Middle frontal gyrus (tissue), 1 donor: ENCODE data around the gene RPP30.

Experiments used
- DNase-seq: peaks from one replicate; pipeline ENCODE4 v3.0.0-alpha.2; 2015; ENCODE audit warnings: low spot score; ENCODE audit errors: extremely low spot score

RPP30 gene

DNA sequence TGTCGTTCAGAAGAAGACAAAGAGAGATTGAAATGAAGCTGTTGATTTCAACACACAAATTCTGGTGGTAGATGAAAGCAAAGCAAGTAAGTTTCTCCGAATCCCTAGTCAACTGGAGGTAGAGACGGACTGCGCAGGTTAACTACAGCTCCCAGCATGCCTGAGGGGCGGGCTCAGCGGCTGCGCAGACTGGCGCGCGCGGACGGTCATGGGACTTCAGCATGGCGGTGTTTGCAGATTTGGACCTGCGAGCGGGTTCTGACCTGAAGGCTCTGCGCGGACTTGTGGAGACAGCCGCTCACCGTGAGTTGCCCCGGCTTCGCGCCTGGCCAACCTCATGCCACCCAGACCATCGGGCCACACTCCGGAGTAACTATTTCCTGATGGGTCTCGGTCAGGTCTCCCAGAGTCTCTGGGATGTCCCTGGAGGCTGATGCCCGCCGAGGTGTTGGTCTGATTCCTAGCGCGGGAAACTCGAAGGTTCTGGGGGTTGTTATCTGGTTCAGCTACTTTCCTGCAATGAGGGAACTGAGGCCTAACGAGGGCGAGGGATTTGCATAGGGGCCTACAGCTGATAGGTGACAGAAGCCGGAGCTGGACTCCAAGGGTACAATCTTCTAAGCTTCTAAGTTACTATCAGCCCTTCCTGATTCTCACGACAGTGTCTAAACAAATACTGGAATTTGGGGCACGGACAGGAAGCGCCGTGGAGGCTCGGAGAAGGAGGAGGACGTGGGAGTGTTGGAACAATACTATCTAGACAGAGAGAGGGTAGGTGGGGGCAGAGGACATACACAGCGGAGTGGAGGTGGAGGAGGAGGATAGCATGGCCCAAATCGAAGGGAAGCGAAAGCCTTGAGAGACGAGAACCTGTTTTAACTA is at the start of gene RPP30:
RPP30 (plus strand) TSS at position 209 of the 882 bp plus-strand sequence; CDS start at position 222, 13 bp downstream.
- DNase-seq: peak; percentile 71

DNA sequence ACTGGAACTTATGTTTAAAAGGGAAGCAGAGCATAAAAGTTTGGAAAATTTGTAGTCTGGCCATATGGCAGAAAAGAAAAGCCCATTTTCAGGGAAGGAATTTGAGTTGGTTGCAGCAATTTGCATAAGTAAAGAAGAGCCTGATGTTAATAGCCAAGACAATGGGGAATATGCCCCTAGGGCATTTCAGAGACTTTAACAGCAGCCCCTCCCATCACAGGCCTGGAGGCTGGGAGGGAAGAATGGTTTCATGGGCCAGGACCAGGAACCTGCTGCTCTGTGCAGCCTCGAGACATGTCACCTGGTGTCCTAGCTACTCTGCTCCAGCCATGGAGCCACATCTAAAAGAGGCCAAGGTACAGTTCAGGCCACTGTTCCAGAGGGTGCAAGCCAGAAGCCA is 49.3 kb upstream of the RPP30 start:
- no peak for DNase-seq

DNA sequence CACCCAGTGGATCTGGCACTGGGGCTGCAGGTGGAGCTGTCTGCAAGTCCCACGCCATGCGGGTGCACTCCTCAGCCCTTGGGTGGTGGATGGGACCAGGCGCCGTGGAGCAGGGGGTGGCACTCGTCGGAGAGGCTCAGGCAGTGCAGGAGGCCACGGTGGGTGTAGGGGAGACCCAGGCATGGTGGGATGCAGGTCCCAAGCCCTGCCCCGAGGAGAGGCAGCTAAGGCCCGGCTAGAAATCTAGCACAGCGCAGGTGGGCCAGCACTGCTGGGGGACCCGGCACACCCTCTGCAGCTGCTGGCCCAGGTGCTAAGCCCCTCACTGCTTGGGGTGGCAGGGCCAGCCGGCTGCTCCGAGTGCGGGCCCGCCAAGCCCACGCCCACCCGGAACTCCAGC is 39.7 kb upstream of the RPP30 start:
- no peak for DNase-seq

DNA sequence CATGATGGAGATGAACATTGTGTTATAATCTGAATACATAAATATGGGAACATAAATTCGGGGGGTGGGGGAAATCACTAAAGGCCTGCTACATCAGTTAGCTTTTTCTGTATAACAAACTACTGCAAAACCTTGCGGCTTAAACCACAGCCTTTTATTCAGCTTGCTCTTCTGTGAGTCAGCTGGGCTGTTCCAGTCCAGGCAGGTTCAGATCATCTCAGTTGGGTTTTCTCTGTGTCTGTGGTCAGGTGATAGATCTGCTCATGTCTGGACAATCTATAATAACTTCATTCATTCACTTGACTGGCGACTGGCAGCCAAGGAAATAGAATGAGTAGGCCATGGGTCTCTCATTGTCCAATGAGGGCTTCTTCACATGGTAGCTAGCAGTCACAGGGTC is 37.4 kb upstream of the RPP30 start:
- no peak for DNase-seq

DNA sequence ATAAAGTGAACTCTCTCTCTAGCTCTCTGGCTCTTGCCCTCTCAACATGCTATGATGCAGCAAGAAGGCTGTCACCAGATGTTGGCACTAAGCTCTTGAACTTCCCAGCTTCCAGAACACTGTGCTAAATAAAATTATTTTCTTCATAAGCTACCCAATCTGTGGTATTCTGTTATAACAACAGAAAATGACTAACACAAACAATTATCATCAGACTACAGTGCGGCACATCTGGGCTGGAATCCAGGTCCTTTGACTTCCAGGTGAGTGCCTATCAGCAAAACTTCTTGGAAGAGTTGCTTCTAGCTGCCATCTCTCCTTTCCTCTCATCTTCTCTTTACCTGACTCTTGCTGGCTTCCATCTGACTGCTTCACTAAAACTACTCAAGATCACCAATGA is 34.3 kb upstream of the RPP30 start:
- no peak for DNase-seq

DNA sequence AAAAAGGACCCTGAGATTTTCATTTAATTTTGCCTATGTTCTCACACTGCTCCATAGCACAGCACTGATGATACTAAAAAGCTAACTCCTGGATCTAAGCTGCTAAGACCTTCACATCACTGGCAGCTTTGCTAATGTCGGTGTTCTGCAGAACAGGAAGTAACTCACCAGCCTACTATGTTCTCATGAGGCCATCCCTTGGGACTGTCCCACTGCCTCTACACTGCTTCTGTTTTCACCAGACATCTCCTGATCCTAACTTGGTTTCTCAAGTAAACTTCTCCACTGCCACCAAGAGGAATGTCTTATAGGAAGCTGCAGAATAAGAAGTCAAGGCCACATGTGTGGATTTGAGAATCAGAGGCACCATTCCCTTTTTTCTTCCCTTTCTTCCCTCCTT is 29.0 kb upstream of the RPP30 start:
- DNase-seq: no peak

DNA sequence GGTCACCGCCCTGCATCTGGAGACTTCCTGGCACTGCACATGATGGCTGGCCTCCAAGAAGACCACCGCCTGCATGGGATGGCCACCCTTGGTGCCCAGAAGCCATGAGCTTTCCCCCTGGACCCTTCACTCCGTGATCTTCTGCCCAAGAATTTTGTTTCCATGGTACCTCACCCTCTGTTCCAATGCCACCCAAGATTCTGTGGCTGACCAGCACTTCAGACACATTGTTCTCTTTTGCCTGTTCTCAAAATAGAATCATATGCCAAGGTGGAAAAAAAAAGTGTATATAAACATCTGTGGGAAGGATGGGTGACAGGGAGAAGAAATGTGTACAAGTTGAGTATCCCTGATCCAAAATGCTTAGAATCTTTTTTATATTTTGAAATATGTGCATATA is 26.0 kb upstream of the RPP30 start:
- no peak for DNase-seq

DNA sequence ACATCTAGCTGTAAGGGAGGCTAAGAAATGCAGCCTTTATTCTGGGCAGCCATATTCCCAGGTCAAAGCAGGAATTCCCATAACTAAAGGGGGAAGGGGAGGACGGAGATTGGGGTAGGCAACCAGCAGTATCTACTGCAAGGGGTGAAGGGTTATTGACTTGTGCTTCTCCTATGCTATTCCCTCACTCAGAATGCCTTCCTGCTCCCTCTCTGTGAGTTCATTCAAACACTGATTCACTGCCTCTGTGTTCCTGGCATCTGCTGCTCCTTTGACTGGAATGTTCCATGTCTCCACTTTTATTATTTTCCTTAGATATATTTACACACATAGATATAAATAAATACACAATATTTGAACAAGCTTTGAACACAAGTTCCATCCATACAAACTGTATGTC is 25.0 kb upstream of the RPP30 start:
- no peak for DNase-seq

DNA sequence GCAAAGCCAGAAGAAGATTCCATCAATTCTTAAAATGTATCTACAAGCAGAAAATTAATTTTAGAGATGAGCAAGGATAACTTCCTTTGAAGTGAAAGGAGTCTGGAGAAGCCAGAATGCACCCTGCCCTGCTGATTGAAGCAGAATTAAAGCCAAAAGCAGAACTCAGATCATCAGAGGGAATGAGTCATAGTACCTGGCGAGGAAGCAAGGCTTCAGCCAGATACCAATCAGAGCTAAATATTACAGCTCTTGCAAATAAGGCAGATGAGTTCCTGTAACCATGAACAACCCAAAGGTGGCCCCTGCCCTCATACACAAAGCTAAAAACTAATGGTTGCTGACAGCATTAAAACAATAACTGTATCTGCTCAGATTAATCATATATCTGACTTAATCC is 24.3 kb upstream of the RPP30 start:
- no peak for DNase-seq

DNA sequence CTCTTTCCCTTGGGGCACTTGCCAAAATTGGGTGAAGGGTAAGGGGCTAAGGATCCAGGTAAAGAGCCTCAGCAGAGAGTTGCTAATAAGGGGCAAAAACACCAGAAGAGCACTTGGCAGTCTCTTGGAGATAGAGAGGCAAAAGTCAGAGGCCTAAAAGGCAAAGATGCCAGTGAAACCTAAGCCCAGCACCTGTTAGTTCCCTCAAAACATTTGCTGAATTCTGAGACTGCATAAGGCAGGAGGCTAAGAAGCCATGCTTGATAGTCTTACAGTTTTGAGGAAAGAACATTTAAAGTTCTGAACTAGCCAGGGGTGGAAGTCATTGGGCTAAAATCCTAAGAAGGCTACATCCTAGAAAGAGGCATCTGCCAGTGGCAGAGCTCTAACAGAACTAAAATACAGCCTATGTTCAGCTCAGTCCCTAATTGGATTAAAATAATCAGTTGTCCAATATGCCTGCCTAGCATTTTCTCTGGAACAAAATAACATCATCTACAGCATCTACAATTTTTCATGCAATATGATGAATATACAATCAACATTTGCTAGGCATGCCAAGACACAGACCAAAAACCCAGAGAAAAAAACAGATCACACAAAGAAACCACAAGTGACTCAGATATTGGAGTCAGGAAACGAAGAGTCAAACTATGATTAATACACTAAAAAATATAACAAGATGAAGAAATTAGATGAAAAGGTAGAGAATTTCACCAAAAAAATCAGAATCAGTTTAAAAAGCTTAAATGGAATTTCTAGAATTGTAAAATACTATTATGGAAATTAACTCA is 21.6 kb upstream of the RPP30 start:
- no peak for DNase-seq

DNA sequence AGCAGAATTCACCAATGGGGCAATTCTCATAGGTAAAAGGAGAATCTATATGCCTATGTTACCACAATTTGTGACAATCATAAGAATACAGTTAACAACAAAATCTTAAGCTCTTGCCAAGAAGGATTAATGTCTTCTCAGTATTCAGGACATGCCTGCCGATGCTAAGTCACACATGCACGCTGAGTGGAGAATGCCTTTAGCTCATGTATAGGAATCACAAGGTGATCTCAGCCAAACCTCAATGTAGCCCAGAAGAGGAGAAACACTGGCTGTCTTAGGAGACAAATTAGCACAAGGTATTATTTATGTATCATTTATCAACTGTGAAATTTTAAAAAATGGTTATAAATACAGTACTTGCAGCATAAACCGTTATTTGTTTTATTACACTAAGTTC is 16.6 kb upstream of the RPP30 start:
- DNase-seq: no peak

DNA sequence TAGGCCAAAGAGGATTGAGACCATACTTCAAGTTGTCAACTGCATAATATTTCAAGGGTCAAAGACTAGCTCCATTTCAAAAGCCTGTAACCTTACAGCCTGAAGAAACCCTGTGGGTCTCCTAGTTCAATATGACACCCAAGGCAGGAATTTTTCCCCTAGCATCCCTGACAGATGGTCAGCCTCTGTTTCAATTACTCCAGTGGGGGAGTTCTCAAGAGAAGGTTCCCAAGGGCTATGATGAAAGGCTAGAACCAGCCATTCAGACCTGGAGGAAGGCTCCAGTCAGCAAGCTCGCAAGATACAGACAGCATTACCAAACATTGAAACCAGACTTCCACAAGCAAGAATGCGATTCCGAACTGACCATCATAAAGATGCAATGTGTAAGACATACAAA is 15.5 kb upstream of the RPP30 start:
- no peak for DNase-seq

DNA sequence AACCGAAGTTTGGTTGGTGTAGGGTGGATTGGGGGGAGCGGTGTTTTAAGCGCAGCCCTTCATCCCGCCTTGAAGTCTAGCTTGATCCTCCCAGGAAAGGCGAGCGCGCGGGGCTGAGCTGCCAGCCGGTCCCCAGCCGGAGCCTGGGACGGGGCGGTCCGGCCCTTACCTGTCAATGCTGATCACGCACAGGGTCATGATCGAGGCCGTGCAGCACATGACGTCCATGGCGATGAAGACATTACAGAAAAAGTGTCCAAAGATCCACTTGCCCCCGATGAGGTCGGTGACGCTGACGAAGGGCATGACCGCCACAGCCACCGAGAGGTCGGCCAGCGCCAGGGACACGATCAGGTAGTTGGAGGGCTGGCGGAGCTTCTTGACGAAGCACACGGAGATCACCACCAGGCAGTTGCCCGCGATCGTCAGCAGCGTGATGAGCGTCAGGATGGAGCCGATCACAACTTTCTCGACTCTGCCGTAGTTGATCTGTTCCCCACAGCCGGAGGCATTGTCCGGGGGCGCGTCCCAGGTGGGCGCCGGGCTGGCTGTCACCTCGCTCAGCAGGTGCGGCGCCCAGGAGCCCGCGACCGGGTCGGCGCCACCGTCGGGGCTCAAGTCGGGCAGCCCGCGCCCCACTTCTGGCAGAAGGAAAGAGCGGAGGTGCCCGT is 14.7 kb upstream of the RPP30 start:
- DNase-seq: no peak

DNA sequence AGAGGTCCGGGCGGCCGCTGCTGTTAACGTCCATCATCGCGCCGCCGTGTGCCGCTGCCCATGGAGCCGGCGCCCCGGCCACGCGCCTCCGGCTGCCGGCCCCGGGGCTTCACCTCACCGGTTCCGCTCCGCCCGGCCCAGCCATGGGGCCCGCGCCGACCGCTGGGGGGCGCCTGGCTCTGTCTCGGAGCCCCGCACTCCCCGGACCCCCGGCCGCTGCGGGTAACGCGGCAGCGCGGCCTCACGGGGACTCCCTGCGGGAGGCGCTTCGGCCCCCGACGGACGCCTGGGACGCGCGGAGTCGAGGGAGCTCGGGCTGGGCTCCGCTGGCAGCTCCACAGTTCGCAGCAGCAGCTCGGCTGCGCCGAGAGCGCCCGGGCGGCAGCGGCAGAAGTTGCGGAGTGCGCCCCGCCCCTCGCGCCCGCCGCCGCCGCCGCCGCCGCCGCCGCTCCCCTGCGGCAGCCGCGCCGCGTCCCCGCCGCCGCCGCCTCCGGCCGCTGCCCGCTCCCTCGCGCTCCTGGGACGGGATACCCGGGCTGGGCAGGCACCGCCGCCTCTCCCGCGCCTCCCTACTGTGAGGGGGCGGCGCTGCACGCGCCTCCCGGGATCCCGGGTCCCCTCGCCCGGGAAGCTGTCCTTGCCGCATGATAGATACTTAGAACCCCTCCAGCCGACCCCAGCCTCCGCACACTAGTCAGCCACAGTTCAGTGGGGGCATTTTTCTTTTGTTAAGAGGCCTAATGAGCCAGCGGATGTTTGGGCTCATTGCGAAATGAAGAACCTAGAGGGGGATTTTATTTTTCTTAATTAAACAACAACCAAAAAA is 13.9 kb upstream of the RPP30 start, which contains the start of gene HTR7:
HTR7 (minus strand) TSS at position 405 of the 826 bp plus-strand sequence; CDS start at position 37, 368 bp downstream.
- DNase-seq: no peak

DNA sequence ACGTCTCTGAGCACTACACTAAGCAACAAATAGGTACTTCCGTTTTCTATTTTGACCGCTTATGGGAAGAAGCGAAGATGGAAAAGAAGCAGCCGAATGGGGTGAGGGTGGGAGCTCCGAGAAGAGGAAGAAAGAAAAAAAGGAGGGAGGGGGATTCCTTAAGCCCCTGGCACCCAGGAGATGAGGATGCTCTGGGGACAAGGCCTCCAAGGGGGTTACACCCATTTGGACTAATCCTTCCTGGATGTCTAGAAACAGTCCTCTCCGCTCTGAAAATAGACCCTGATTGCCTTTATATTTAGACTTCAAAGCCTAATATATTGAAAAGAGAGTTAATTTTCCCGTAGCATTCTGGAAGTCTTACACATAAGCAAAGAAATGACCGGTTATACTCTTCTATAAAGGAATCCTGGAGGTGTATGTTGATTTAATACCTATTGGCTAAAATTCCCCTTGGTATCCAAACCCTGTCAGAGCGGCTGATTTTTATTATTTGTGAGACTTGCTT is 13.3 kb upstream of the RPP30 start:
- DNase-seq: no peak

DNA sequence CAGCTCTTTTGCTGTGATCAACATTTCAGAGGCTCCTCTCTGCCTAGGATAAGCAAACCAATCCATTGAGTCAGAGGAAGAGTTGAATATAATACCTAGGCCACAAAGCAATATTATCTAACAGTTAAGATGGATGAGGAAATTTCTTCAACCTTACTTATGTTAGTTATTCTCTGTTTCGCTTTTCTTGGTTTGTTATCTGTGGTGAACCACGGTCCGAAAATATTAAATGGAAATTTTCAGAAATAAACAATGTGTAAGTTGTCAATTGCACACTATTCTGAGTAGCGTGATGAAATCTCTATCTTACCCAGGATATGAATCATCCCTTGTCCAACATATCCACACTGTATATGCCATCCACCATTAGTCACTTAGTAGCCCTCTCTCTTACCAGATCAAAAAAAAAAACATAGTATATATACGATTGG is 12.4 kb upstream of the RPP30 start:
- no peak for DNase-seq

DNA sequence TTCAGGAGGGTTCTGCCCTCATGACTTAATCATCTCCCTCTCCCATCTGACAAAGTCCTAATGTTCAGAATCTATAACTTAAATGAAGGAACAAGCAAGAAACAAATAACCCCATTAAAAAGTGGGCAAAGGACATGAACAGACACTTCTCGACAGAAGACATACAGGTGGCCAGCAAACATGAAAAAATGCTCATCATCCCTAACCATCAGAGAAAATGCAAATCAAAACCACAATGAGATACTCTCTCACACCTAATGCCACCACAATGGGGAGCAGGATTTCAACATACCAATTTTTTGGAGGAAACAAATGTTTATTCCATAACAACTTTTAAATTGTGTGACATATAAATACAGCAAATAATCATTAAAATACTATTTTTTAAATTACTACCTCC is 11.0 kb upstream of the RPP30 start:
- no peak for DNase-seq

DNA sequence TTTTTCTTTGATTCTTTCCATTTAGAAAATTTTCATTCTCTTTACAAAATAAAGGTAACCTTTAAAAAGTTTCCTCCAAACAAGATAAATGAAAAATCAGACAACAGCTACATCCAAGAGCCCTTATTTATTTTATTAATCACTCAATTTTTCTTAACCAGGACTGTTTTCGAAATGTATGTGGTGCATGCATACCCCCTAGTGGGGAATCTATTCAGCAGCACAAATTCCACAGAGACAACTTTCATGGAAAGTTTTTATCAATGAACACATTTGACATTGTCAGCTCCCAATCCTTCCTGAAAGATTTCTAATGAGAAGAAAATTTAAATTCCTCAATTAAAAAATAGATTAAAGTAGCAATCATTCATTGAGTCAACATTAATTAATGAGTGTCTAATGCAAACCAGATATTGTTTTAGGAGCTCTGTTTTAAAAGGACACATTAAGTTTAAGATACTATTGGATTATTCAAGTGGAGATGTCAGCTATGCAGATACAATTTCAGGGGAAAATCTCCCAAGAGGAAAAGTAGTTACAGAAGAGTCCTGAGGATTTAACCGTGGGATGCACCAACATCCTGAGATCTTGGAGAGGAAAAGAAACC is 8.8 kb upstream of the RPP30 start:
- peak; percentile 18 for DNase-seq

DNA sequence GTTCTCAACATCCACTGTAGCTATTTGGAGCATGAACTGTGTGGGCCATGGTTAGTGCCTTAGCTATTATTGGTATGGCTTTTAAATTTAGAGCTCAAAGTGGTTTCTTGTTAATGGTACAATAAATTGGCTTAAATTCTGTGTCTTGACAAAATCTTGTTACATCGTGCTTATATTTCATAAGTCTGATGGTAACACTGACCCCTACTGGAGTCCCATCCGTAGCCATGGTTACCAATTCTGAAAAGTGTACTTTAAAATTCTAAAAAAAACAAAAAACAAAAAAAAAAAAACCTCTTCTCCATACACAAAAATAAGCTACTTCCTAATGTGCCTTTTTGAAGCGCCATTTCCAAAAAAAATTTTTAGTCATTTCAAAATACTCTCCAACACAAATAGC is 6.4 kb upstream of the RPP30 start:
- DNase-seq: no peak

DNA sequence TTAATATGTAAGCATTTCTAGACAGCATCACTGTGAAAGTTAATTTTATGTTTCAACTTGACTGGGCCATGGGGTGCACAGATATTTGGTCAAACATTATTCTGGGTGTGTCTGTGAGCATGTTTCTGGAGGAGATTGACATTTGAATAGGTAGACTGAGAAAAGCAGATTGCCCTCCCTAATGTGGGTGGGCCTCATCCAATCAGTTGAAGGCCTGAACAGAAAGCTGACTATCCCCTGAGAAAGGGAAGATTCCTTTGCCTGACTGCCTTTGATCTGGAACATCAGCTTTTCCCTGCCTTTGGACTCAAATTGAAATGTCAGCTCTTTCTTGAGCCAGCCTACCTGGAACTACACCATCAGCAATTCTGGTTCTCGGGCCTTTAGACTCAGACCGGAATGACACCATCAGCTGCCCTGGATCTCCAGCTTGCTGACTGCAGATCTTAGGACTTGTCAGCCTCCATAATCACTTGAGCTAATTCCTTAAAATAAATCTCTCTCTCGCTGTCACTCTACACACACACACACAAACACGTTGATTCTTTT is 5.7 kb upstream of the RPP30 start:
- DNase-seq: no peak
